Stomach (tissue), 9 donors: Measurements from ENCODE around the gene AKAP9. TPM values are rescaled to one million over a fixed set of nuclear protein-coding genes. Genes with fewer than 3 reads are reported as not detected.

ENCODE experiments used
- DNase-seq, 2 donors: peaks; one replicate each; pipeline versions ENCODE4 v3.0.0 to v3.0.0-alpha.2; 2013 to 2019
- H3K27ac ChIP-seq, 5 donors: fragments of 200-600 bp in 4 of 5; sonication (generic) in 4 of 5; one replicate each; pipeline ENCODE4 v1.5.1; 2013 to 2019; ENCODE audit warnings: mild to moderate bottlenecking in 1 of 5, moderate library complexity in 1 of 5
- H3K27me3 ChIP-seq, 3 donors: fragments of 200-600 bp; sonication (generic); one replicate each; pipeline ENCODE4 v1.5.1; 2017 to 2019; ENCODE audit warnings: mixed run types in 1 of 3
- H3K36me3 ChIP-seq, 4 donors: fragments of 200-600 bp; sonication (generic); 1 replicate in 3 of 4; 2 replicates in 1 of 4; pipeline ENCODE4 v1.5.1; 2016 to 2019
- H3K4me1 ChIP-seq, 4 donors: fragments of 200-600 bp; sonication (generic); one replicate each; pipeline ENCODE4 v1.5.1; 2016 to 2019
- H3K4me3 ChIP-seq, 4 donors: fragments of 200-600 bp; sonication (generic) in 3 of 4; one replicate each; pipeline ENCODE4 v1.5.1; 2016 to 2019; ENCODE audit warnings: mild to moderate bottlenecking in 1 of 4
- H3K9me3 ChIP-seq, 4 donors: fragments of 200-600 bp; sonication (generic); one replicate each; pipeline ENCODE4 v1.5.1; 2016 to 2019
- EP300 ChIP-seq: sonication (generic); formaldehyde crosslinking; IDR thresholded peaks from one replicate; pipeline ENCODE4 v1.6.1; 2017; ENCODE audit warnings: antibody characterized with exemption
- POLR2A ChIP-seq, 4 donors: fragments of 450-650 bp; IDR thresholded peaks; one replicate each; pipeline ENCODE4 v1.6.1; 2016; ENCODE audit warnings: antibody characterized with exemption in 4 of 4, control low read depth in 2 of 4, mild to moderate bottlenecking in 1 of 4, moderate library complexity in 1 of 4
- POLR2AphosphoS5 ChIP-seq, 3 donors: sonication (generic); formaldehyde crosslinking; IDR thresholded peaks; one replicate each; pipeline ENCODE4 v1.6.1; 2016; ENCODE audit warnings: antibody characterized with exemption in 3 of 3
- WGBS, 5 donors: extraction: QIAGEN DNeasy Blood & Tissue Kit in 3 of 5; methylation state at CpG; one replicate each; pipeline versions ENCODE4 v1.1.5 to v1.1.7; 2013 to 2018; 5-methylcytosine and 5-hydroxymethylcytosine counted together
- intact Hi-C: fragments of 100-400 bp; cut with DNase I; formaldehyde crosslinking; loops from one replicate; pipeline ENCODE4 v1.15.1; 2023; ENCODE audit warnings: low total_unique reads
- polyA plus RNA-seq, 3 donors: library from polyadenylated mRNA; stranded (reverse); fragments of 200-250 nt; gene quantifications; one replicate each; pipeline ENCODE4 v1.2.3, GENCODE V29; 2013
- total RNA-seq, 5 donors: library from RNA; depleted of rRNA; stranded (reverse); fragments of >200 nt; gene quantifications; one replicate each; pipeline versions ENCODE4 v1.1.0 to v1.2.3, GENCODE V29; 2014 to 2016
- TF ChIP-seq, protein P1 (sequence below), 7 experiments: fragments of 450-650 bp in 4 of 7; fragments of 200-600 bp in 3 of 7; sonication (generic) in 3 of 7; IDR thresholded peaks; one replicate each; pipeline ENCODE4 v1.5.1; 2016 to 2019; ENCODE audit warnings: antibody characterized with exemption in 7 of 7, control low read depth in 2 of 7, mild to moderate bottlenecking in 1 of 7
- donor health status: healthy with polysubstance abuse.
- donor health status: Bipolar disorder and iron deficiency.
- donor health status: healthy.

AKAP9 gene
- total and polyA plus RNA-seq, 8 donors: 5.7 to 149 (median 113) TPM

DNA sequence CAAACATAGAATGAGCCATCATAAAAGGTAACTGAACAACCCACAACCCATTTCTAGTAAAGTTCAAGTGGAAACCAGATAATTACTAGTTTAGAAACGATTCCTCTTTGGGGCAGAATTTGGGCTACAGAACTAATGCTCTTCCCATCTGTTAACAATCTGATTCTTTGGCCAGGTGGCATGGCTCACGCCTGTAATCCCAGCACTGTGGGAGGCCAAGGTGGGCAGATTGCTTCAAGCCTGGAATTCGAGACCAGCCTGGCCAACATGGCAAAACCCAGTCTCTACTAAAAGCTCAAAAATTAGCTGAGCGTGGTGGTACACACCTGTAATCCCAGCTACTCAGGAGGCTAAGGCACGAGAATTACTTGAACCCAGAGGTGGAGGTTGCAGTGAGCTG lies 175.2 kb downstream of the AKAP9 start:
- no peak for DNase-seq
- H3K27ac ChIP-seq: no peak overlapping the region
- H3K4me3 ChIP-seq: no peak overlapping the region
- H3K4me1 ChIP-seq: peaks cover 0 to 8% (median 0%) of the 10 kb centered on the region in 4 donors
- no peaks in the 10 kb centered on the region for H3K27me3 ChIP-seq
- no peaks in the 10 kb centered on the region for H3K9me3 ChIP-seq
- intact Hi-C loops: no loop called here
- 93 to 99% (median 96%) methylated on average over 5 of the region's 5 CpGs for WGBS, 5 donors
- TF ChIP-seq, protein P1, sequence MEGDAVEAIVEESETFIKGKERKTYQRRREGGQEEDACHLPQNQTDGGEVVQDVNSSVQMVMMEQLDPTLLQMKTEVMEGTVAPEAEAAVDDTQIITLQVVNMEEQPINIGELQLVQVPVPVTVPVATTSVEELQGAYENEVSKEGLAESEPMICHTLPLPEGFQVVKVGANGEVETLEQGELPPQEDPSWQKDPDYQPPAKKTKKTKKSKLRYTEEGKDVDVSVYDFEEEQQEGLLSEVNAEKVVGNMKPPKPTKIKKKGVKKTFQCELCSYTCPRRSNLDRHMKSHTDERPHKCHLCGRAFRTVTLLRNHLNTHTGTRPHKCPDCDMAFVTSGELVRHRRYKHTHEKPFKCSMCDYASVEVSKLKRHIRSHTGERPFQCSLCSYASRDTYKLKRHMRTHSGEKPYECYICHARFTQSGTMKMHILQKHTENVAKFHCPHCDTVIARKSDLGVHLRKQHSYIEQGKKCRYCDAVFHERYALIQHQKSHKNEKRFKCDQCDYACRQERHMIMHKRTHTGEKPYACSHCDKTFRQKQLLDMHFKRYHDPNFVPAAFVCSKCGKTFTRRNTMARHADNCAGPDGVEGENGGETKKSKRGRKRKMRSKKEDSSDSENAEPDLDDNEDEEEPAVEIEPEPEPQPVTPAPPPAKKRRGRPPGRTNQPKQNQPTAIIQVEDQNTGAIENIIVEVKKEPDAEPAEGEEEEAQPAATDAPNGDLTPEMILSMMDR (IDR thresholded peaks at IDR 0.05): no peak
- no peak for TF ChIP-seq POLR2AphosphoS5 (IDR thresholded peaks at IDR 0.05)
- no peak for TF ChIP-seq POLR2A (IDR thresholded peaks at IDR 0.05)
- no peak for TF ChIP-seq EP300
- H3K36me3 ChIP-seq: peaks cover 12 to 63% (median 56%) of the 10 kb centered on the region in 4 donors

DNA sequence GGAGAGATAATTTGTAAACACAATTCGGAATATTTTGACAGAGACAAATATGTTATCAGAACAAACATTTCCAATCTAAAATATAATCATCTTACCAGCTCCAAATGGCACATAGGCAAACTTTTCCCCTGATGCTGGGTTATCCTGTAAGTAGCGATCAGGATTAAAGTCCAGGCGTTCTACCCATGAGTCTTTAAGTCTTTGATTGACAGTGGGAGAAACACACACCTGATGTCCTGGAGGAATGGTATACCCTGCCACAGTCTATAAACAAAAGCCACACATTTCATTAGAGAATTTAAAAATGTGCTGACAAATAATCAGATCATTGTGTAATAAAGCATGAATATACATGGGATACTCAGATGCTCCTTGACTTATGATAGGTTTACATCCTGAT lies 176.3 kb downstream of the AKAP9 start:
- Histone ChIP-seq H3K4me1 (peaks cover 0 to 8% (median 0%) of the 10 kb centered on the region in 4 donors), H3K4me3 (no peak overlapping the region), H3K27ac (no peak overlapping the region), H3K36me3 (peaks cover 15 to 64% (median 56%) of the 10 kb centered on the region in 4 donors), H3K9me3 (no peaks in the 10 kb centered on the region), H3K27me3 (no peaks in the 10 kb centered on the region)
- TF ChIP-seq, protein P1 (IDR thresholded peaks at IDR 0.05): no peak
- TF ChIP-seq POLR2AphosphoS5 (IDR thresholded peaks at IDR 0.05) (no peak), POLR2A (IDR thresholded peaks at IDR 0.05) (no peak), EP300 (no peak)
- WGBS, 5 donors: 82 to 96% (median 83%) methylated on average over 3 of the region's 3 CpGs
- intact Hi-C loops: no loop called here
- DNase-seq: no peak

DNA sequence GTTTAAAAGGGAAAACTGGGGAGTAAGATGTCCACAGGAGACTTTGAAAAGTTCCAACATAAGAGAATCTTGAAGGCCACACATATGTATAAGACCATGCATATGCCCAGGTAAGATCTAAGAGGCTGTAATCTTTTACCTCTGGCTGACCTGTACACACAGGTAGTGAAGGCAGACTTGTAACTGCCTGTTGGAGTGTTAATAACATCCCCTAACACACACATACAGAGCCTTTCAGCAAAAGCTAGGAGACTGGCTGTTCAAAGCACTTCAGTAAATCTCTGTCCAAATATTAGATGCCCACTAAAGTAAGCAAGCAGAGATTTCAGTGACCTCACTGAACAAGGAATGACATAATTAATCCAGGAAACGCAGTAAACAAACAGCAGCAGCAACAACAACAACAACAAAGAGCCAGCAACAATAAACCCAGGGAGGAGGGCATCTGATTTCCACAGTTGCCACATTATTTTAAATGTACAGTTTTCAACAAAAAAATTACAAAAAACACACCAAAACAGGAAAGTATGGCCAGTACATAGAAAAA lies 178.6 kb downstream of the AKAP9 start:
- Histone ChIP-seq H3K27ac (no peak overlapping the region), H3K27me3 (no peaks in the 10 kb centered on the region), H3K9me3 (no peaks in the 10 kb centered on the region), H3K36me3 (peaks cover 30 to 78% (median 70%) of the 10 kb centered on the region in 4 donors), H3K4me3 (no peak overlapping the region), H3K4me1 (peaks cover 0 to 8% (median 0%) of the 10 kb centered on the region in 4 donors)
- peak in 1 of 2 donors; percentile 16 for DNase-seq
- TF ChIP-seq EP300 (no peak), POLR2A (IDR thresholded peaks at IDR 0.05) (no peak), POLR2AphosphoS5 (IDR thresholded peaks at IDR 0.05) (no peak)
- TF ChIP-seq, protein P1 (IDR thresholded peaks at IDR 0.05): no peak
- intact Hi-C loops: no loop called here
- 48 to 68% (median 59%) methylated on average over 1 of the region's 1 CpG for WGBS, 5 donors

DNA sequence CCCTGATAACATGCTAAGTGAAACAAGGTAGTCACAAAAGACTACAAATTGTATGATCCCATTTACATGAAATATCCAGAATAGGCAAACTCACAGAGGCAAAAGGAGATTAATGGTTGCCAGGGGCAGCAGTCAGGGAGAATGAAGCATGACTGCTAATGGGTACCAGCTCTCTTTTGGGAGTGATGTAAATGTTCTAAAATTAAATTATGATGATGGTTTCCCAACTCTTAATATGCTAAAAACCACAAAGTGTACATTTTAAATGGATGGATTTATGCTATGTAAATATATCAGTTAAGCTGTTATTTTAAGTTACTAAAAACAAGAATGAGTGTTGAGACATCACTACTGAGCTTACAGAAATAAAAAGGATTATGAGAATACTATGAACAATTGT lies 181.0 kb downstream of the AKAP9 start:
- intact Hi-C loops: no loop called here
- no peak for DNase-seq
- H3K27me3 ChIP-seq: no peaks in the 10 kb centered on the region
- H3K36me3 ChIP-seq: peaks cover 42 to 78% (median 73%) of the 10 kb centered on the region in 4 donors
- H3K27ac ChIP-seq: no peak overlapping the region
- no peaks in the 10 kb centered on the region for H3K9me3 ChIP-seq
- H3K4me1 ChIP-seq: peaks cover 0 to 8% (median 0%) of the 10 kb centered on the region in 4 donors
- TF ChIP-seq EP300: no peak
- no peak for TF ChIP-seq POLR2A (IDR thresholded peaks at IDR 0.05)
- TF ChIP-seq POLR2AphosphoS5 (IDR thresholded peaks at IDR 0.05): no peak
- TF ChIP-seq, protein P1 (IDR thresholded peaks at IDR 0.05): no peak
- no peak overlapping the region for H3K4me3 ChIP-seq
